Amygdala (tissue), 56 donors: ENCODE data around the gene SLC22A14.

Experiments
- DNase-seq, 56 donors: peaks; one replicate each; lab custom pipeline; 2025; lab: John Stamatoyannopoulos, UW

Gene SLC22A14

GRCh38 chr3:38335263-38335662 is 53.2 kb downstream of the SLC22A14 start:
- DNase-seq: no peak

GRCh38 chr3:38337703-38338102 is 55.6 kb downstream of the SLC22A14 start:
- no peak for DNase-seq

GRCh38 chr3:38343797-38344594 is 61.9 kb downstream of the SLC22A14 start:
- no peak for DNase-seq

- no peak for DNase-seq
Measured at GRCh38 chr3:38345879-38346586, 63.9 kb downstream of the SLC22A14 start.

GRCh38 chr3:38346587-38347410 is 64.7 kb downstream of the SLC22A14 start, which contains the start of gene XYLB:
XYLB (plus strand) TSS chr3:38346785; CDS start chr3:38346869, 84 bp downstream.
- DNase-seq: peak in 55 of 56 donors; percentile 9 to 87 (median 62)

GRCh38 chr3:38347421-38348200 is 65.5 kb downstream of the SLC22A14 start:
- no peak for DNase-seq

- DNase-seq: no peak
Measured at GRCh38 chr3:38348903-38349302, 66.8 kb downstream of the SLC22A14 start.

- no peak for DNase-seq
Measured at GRCh38 chr3:38349684-38350359, 67.7 kb downstream of the SLC22A14 start.

- DNase-seq: no peak
Measured at GRCh38 chr3:38353151-38353550, 71.1 kb downstream of the SLC22A14 start.

- no peak for DNase-seq
Measured at GRCh38 chr3:38354588-38355330, 72.7 kb downstream of the SLC22A14 start.

GRCh38 chr3:38359038-38359437 is 76.9 kb downstream of the SLC22A14 start:
- no peak for DNase-seq

GRCh38 chr3:38360345-38360744 is 78.3 kb downstream of the SLC22A14 start:
- no peak for DNase-seq

- DNase-seq: no peak
Measured at GRCh38 chr3:38361496-38361895, 79.4 kb downstream of the SLC22A14 start.

GRCh38 chr3:38362825-38363224 is 80.7 kb downstream of the SLC22A14 start:
- DNase-seq: no peak

GRCh38 chr3:38364721-38365400 is 82.8 kb downstream of the SLC22A14 start:
- DNase-seq: no peak

GRCh38 chr3:38365469-38366062 is 83.5 kb downstream of the SLC22A14 start:
- DNase-seq: no peak

- DNase-seq: no peak
Measured at GRCh38 chr3:38366082-38366481, 84.0 kb downstream of the SLC22A14 start.

GRCh38 chr3:38367779-38368178 is 85.7 kb downstream of the SLC22A14 start:
- no peak for DNase-seq
